ENCODE data around the gene PRX.
A peak's percentile ranks its signal among the peaks of the same experiment; 100 is the strongest.
"Not testable (repeated sequence)": the region's sequence is repeated elsewhere in the genome, so short reads cannot be mapped to it uniquely, and the experiment has no call there.

PRX gene, protein sequence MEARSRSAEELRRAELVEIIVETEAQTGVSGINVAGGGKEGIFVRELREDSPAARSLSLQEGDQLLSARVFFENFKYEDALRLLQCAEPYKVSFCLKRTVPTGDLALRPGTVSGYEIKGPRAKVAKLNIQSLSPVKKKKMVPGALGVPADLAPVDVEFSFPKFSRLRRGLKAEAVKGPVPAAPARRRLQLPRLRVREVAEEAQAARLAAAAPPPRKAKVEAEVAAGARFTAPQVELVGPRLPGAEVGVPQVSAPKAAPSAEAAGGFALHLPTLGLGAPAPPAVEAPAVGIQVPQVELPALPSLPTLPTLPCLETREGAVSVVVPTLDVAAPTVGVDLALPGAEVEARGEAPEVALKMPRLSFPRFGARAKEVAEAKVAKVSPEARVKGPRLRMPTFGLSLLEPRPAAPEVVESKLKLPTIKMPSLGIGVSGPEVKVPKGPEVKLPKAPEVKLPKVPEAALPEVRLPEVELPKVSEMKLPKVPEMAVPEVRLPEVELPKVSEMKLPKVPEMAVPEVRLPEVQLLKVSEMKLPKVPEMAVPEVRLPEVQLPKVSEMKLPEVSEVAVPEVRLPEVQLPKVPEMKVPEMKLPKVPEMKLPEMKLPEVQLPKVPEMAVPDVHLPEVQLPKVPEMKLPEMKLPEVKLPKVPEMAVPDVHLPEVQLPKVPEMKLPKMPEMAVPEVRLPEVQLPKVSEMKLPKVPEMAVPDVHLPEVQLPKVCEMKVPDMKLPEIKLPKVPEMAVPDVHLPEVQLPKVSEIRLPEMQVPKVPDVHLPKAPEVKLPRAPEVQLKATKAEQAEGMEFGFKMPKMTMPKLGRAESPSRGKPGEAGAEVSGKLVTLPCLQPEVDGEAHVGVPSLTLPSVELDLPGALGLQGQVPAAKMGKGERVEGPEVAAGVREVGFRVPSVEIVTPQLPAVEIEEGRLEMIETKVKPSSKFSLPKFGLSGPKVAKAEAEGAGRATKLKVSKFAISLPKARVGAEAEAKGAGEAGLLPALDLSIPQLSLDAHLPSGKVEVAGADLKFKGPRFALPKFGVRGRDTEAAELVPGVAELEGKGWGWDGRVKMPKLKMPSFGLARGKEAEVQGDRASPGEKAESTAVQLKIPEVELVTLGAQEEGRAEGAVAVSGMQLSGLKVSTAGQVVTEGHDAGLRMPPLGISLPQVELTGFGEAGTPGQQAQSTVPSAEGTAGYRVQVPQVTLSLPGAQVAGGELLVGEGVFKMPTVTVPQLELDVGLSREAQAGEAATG (N-terminal part only)

DNA sequence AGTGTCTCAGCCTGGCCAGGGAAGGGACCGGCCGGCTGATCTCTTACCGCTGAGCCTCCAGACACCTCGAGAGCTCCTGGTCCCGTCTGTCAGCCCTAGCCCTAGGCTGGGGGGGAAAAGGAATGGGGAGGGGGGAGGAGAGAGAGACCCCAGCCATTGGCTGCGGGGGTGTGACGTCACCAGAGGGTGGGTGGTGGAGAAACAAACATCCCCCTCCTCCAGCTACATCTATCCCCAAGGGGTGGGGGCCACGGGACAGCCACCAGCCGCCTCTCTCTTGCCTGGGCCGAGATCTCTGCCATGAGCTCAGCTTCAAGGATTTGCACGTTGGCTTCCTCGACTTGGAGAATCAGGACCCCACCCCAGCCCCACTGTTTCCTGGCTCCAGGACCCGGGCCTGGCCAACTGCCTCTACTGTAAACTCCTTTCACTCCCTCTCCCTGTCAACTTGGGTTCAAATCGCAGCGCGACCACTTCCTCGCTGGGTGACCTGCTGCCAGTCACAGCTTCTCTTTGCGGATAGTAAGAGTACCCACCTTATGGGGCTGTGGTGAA is at the start of gene PRX:
PRX (minus strand) TSS at position 88 of the 555 bp plus-strand sequence. CDS start 5,446 bp downstream, outside the sequence.
- DNase-seq, result peak; percentile 28

GRCh38 chr19:40461669-40462221 is 48.6 kb upstream of the PRX start:
- DNase-seq, result no peak

GRCh38 chr19:40460185-40460584 is 47.0 kb upstream of the PRX start:
- no peak for DNase-seq

DNA sequence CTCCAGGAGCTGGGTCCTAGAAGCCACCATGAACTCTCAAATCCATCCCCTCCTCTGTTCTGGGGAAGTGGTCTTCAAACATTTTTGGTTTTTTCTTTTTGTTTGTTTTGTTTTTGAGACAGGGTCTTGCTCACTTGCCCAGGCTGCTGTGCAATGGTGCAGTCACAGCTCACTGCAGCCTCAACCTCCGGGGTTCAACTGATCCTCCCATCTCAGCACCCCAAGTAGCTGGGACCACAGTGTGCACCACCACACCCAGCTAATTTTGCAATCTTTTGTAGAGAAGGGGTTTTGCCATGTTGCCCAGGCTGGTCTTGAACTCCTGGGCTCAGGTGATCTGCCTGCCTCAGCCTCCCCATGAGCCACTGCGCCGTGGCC is 45.4 kb upstream of the PRX start:
- no peak for DNase-seq

DNA sequence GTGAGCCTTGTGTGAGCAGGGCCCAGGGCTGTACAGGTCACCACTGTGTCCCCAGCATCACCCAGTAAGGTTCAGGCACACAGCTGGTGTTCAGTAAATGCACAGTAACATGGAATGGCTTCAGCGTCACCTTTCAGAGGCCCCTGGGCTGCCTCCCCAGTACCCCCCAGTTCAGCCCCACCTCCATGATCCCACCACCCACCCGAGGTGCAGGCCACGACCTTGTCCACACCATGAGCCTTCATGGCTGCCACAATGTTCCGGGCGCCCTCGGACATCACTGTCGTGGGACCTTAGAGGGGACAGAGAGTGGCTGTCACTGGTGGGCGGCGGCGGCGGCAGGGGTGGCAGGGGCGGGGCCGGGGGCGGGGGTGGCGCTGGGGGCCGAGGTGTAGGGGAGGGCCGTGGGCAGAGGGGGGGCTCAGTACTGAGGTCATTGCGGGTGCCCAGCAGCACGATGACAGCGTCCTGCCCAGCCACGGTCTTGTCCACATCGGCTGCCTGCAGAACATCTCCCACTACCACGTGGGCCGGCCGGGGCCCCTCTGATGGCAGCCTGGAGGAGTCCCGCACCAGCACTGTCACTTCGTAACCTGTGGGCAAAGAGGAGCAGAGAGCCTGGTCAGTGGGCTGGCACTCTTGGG is 44.9 kb upstream of the PRX start:
- no peak for DNase-seq

DNA sequence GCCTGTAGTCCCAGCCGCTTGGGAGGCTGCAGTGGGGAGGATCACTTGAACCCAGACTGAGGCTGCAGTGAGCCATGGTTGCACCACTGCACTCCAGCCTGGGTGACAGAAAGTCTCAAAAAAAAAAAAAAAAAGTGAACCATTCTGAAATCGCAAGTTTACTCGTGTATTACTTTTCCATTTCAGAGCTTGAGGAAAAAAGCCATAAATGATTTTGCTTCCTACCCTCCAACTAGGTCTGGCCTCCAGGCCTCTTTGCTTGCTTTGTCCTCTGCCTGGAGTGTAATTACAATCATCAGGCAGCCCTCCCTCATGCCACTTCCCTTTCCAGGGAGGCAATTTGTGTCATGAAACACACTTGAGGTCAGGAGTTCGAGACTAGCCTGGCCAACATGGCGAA is 43.9 kb upstream of the PRX start:
- no peak for DNase-seq

DNA sequence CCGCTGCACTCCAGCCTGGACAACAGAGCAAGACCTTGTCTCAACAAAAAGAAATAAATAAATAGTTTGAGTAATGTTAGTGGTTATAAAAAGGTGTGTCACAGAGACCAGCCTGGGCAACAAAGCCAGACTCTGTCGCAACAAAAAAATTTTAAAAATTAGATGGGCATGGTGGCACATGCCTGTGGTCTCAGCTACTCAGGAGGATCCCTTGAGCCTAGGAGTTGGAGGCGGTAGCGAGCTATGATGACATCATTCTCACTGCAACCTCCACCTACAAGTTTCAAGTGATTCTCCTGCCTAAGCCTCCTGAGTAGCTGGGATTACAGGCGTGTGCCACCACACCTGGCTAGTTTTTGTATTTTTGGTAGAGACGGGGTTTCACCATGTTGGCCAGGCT is 40.8 kb upstream of the PRX start:
- DNase-seq, result not testable (repeated sequence)

- DNase-seq, result no peak
Observed at GRCh38 chr19:40453151-40453735, 40.1 kb upstream of the PRX start.

DNA sequence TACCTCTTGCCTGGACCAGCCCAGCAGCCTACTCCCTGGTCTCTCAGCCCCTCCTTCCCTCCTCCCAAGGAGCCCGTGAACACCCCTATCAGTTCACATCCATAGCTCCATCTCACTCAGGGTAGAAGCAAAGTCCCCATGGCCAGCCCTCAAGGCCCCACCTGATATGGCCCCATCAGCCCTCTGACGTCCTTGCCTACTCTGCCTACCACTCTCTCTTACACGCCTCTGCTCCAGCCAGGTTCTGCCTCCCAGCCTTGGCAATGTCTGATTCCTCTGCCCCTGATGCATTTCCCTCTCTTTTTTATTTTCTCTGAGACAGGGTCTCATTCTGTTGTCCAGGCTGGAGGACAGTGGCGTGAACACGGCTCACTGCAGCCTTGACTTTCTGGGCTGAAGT is 38.8 kb upstream of the PRX start:
- DNase-seq, result no peak

- DNase-seq, result no peak
Observed at GRCh38 chr19:40450664-40451063, 37.5 kb upstream of the PRX start.

GRCh38 chr19:40449506-40449905 is 36.3 kb upstream of the PRX start:
- no peak for DNase-seq

DNA sequence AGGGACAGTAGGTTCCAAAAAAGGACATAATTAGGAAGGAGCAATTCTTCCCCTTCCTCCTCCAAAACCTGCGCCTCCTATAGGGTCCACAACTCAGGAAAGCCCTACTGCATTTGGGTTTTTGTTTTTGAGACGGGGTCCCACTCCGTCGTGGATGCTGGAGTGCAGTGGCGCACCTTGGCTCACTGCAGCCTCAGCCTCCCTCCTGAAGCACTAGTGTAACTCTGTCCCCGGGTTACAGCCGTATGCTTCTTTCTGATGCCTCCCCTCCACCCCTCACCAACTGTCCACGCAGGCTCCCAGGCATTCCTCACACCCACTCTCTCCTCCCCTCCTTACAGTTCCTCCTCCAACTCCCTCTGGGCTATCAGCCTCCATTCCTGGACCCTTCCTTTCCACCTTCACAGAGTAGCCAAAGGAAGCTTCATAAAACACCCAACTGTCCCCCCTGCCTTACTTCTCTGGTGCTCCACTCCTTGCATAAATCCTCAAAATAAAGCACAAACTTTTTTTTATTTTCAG is 33.1 kb upstream of the PRX start:
- no peak for DNase-seq

DNA sequence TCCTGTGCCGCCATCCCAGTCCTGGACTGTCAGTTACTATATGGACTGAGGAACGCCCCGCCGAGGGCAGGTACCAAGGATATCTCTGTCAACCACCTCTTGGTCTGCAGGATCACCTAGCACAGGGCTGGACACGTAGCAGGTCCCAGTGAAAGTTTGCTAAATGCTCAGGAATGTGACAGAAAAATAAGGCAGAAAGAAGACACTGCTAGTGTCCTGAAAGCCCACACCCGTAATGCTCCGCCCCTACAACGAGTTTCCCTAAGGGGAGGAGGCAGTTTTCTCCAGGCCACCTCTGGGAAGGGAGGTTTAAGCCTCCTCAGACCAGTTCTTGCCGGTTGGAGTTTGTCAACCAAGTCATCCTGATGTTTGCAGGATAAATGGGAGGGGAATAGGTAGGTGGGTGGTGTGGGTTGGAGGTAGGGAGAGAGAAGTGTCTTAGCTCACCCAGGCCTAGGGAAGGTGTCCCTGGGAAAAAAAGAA is 32.6 kb upstream of the PRX start:
- DNase-seq, result no peak

DNA sequence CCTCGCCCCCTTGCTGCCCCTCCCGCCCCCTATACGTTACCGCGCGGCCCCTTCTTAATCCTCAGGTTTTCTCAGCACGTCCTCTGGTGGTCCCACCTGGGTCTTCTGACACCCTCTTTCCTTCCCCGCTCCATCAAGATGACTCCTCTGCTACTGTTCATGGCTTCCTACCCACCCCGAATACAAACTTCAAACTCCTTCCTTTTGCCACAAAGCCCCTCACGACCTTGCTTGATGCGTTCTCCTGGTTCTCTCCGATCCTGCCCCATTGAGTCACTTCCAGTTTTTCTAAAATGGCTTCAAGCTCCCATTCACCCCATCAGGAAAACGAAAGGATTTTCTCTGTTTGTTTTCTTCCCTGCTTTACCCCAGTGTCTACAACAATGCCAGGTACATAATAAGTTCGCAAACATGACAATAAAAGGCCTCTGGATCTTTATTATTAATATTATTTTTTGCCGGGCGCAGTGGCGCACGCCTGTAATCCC is 31.7 kb upstream of the PRX start:
- no peak for DNase-seq

GRCh38 chr19:40444000-40444824 is 31.0 kb upstream of the PRX start, which contains the start of gene SERTAD3:
TSS of gene SERTAD3 (minus strand) at chr19:40444335. CDS start at chr19:40442080, 2,255 bp downstream.
- DNase-seq, result peak; percentile 96

DNA sequence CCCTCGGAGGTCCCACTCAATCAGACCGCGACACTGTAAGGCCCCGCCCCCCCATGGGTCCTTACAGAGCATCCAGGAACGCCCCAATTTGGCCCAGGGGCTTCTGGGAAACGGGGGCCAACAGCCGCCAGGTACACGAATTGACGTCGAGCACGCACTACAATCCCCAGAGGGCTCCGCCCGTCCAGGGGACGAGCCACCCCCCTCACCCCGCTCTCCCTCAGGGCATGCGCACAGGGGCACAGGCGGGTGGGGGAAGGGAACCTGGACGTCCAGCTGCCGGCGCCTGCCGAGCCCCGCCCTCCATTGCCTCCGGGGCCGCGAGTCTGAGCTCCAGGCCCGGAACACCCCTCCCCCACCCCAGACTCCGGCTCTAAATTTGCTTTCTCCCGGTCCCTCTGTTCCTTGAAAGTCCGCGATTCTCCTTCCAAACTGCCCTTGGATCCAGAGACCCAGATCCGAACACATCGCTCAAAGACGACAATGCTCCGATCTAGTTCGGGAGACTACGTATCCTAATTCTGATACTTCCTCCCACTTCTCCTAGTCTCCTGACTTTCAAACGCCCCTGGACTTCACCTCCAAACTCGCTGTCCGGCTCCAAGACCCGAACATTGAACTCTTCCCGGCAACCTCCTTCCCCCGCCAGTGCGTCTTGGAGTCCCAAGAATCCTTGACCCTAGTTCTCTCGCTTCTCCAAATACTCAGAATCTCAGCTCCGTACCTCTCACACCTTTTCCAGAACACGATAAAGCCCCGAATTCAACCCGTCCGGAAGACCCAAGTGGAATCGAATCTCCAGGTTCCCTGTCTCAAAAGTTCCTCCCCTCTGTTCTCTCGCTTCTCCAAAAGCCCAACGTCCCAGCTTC is 30.2 kb upstream of the PRX start:
- DNase-seq, result peak; percentile 99

GRCh38 chr19:40442328-40443130 is 29.4 kb upstream of the PRX start:
- DNase-seq, result no peak

DNA sequence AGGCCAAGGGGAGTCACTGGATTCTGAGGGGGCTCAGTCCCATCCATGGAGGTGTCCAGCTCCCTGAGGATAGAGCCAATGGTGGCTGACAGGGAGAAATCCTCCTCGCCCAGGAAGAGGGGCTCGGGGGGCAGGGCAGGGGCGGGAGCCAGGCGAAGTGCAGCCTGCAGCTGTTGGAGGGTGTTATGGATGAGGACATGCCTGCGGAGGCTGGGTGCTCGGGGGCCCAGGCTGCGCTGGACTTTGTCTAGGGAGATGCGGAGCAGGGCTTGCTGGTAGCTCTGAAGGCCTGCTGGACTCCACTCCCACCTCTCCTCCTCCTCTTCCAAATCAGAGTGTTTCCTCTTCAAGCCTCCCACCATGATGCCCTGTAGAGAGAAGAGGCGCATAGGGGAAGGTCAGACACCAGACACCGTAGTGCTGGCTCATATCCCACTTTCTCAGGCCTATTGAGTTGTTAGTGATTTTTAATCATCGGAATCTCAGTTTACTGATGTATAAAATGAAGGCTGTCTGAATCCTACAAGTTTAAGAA is 28.6 kb upstream of the PRX start:
- no peak for DNase-seq

All from GDM1 (cell line).